Iris pigment epithelial cell (primary cell): ENCODE measurements around the gene MED22.
"Not testable (repeated sequence)": the region's sequence is repeated elsewhere in the genome, so short reads cannot be mapped to it uniquely, and the experiment has no call there.

Source experiments
- DNase-seq: peaks from one replicate; pipeline ENCODE4 v3.0.0-alpha.2; 2011; ENCODE audit warnings: low read depth

Gene MED22

GRCh38 chr9:133334888-133335287 lies 13.0 kb downstream of the MED22 start:
- not testable (repeated sequence) for DNase-seq

GRCh38 chr9:133334161-133334560 lies 13.8 kb downstream of the MED22 start:
- DNase-seq: no peak

GRCh38 chr9:133333566-133333965 lies 14.4 kb downstream of the MED22 start:
- no peak for DNase-seq

- DNase-seq: no peak
Measured at GRCh38 chr9:133333011-133333410, 14.9 kb downstream of the MED22 start.

- DNase-seq: no peak
Measured at GRCh38 chr9:133332381-133332730, 15.6 kb downstream of the MED22 start.

GRCh38 chr9:133331641-133332380 lies 16.1 kb downstream of the MED22 start:
- DNase-seq: no peak

GRCh38 chr9:133331221-133331620 lies 16.7 kb downstream of the MED22 start:
- no peak for DNase-seq

GRCh38 chr9:133329306-133330156 lies 18.4 kb downstream of the MED22 start:
- not testable (repeated sequence) for DNase-seq

GRCh38 chr9:133327834-133328484 lies 20.0 kb downstream of the MED22 start:
- DNase-seq: no peak

GRCh38 chr9:133327021-133327420 lies 20.9 kb downstream of the MED22 start:
- DNase-seq: not testable (repeated sequence)

- DNase-seq: no peak
Measured at GRCh38 chr9:133323991-133324703, 23.8 kb downstream of the MED22 start.

- DNase-seq: no peak
Measured at GRCh38 chr9:133323211-133323610, 24.7 kb downstream of the MED22 start.

- no peak for DNase-seq
Measured at GRCh38 chr9:133322701-133323100, 25.2 kb downstream of the MED22 start.

GRCh38 chr9:133321411-133321935 lies 26.5 kb downstream of the MED22 start:
- DNase-seq: no peak

GRCh38 chr9:133320421-133320881 lies 27.5 kb downstream of the MED22 start:
- no peak for DNase-seq

GRCh38 chr9:133317551-133317950 lies 30.4 kb downstream of the MED22 start:
- not testable (repeated sequence) for DNase-seq

GRCh38 chr9:133315997-133316396 lies 31.9 kb downstream of the MED22 start:
- no peak for DNase-seq

GRCh38 chr9:133309608-133310007 lies 38.3 kb downstream of the MED22 start:
- DNase-seq: no peak

GRCh38 chr9:133307301-133307700 lies 40.6 kb downstream of the MED22 start:
- DNase-seq: no peak

GRCh38 chr9:133306242-133307204 lies 41.4 kb downstream of the MED22 start:
- no peak for DNase-seq

GRCh38 chr9:133305731-133306130 lies 42.2 kb downstream of the MED22 start:
- DNase-seq: no peak
